ENCODE results near the gene TRIM54.

The TRIM54 gene

GRCh38 chr2:27281855-27282559 lies at the start of gene TRIM54:
TSS of gene TRIM54 (plus strand) at chr2:27282429. CDS start at chr2:27282732, 303 bp downstream.
- no peak for DNase-seq

- no peak for DNase-seq
Observed at GRCh38 chr2:27233341-27233740, 48.9 kb upstream of the TRIM54 start.

GRCh38 chr2:27236136-27236535 lies 46.1 kb upstream of the TRIM54 start:
- no peak for DNase-seq

GRCh38 chr2:27236626-27237025 lies 45.6 kb upstream of the TRIM54 start:
- DNase-seq, result no peak

GRCh38 chr2:27237341-27237945 lies 44.8 kb upstream of the TRIM54 start:
- DNase-seq, result no peak

- no peak for DNase-seq
Observed at GRCh38 chr2:27238976-27239375, 43.3 kb upstream of the TRIM54 start.

- no peak for DNase-seq
Observed at GRCh38 chr2:27240406-27240805, 41.8 kb upstream of the TRIM54 start.

GRCh38 chr2:27241761-27242613 lies 40.2 kb upstream of the TRIM54 start:
- DNase-seq, result no peak

GRCh38 chr2:27242614-27242951 lies 39.6 kb upstream of the TRIM54 start:
- DNase-seq, result no peak

- DNase-seq, result no peak
Observed at GRCh38 chr2:27243391-27244130, 38.7 kb upstream of the TRIM54 start.

- DNase-seq, result no peak
Observed at GRCh38 chr2:27245116-27245515, 37.1 kb upstream of the TRIM54 start.

- DNase-seq, result no peak
Observed at GRCh38 chr2:27245626-27246025, 36.6 kb upstream of the TRIM54 start.

- DNase-seq, result no peak
Observed at GRCh38 chr2:27247893-27248292, 34.3 kb upstream of the TRIM54 start.

GRCh38 chr2:27249159-27249890 lies 32.9 kb upstream of the TRIM54 start:
- DNase-seq, result no peak

GRCh38 chr2:27249891-27250651 lies 32.2 kb upstream of the TRIM54 start:
- DNase-seq, result no peak

- DNase-seq, result no peak
Observed at GRCh38 chr2:27250652-27251379, 31.4 kb upstream of the TRIM54 start.

GRCh38 chr2:27251766-27252165 lies 30.5 kb upstream of the TRIM54 start:
- DNase-seq, result no peak

- no peak for DNase-seq
Observed at GRCh38 chr2:27255187-27255586, 27.0 kb upstream of the TRIM54 start.

GRCh38 chr2:27255660-27256059 lies 26.6 kb upstream of the TRIM54 start:
- DNase-seq, result no peak

GRCh38 chr2:27256855-27257454 lies 25.3 kb upstream of the TRIM54 start:
- no peak for DNase-seq

- no peak for DNase-seq
Observed at GRCh38 chr2:27258051-27258450, 24.2 kb upstream of the TRIM54 start.

Measured in NCI-H446 treated with DMSO at 0.1 percent for 48 hours (cell line).